Endothelial cell of umbilical vein (primary cell): Measurements from ENCODE around the gene OSBPL9.

Experiments
- CTCF ChIP-seq, 2 donors: IDR thresholded peaks; 1 replicate in 1 of 2; 2 replicates in 1 of 2; pipeline ENCODE4 v1.5.1; 2011; ENCODE audit warnings: low read length in 2 of 2, mild to moderate bottlenecking in 2 of 2, moderate library complexity in 2 of 2, control low read depth in 1 of 2, inconsistent platforms in 1 of 2, low read depth in 1 of 2; ENCODE audit not compliant: insufficient read depth in 1 of 2; ENCODE audit errors: extremely low read depth in 1 of 2
- EZH2 ChIP-seq: IDR thresholded peaks from 2 replicates; pipeline ENCODE4 v1.6.1; 2012; ENCODE audit warnings: borderline replicate concordance, low read depth, mild to moderate bottlenecking, moderate library complexity, low read length, inconsistent platforms; ENCODE audit not compliant: severe bottlenecking
- FOS ChIP-seq: IDR thresholded peaks from 2 replicates; pipeline ENCODE4 v1.6.1; 2011; ENCODE audit warnings: mild to moderate bottlenecking, low read length, moderate library complexity, borderline replicate concordance; ENCODE audit not compliant: insufficient read depth
- MAX ChIP-seq: IDR thresholded peaks from 2 replicates; pipeline ENCODE4 v1.6.1; 2011; ENCODE audit not compliant: insufficient read depth, insufficient read length
- MYC ChIP-seq: IDR thresholded peaks from one replicate; pipeline ENCODE4 v1.6.1; 2011; ENCODE audit warnings: mild to moderate bottlenecking, low read depth, low read length
- POLR2A ChIP-seq: IDR thresholded peaks from 2 replicates; pipeline ENCODE4 v1.6.1; 2012; ENCODE audit warnings: low read depth, mild to moderate bottlenecking, control low read depth, low read length
- POLR2AphosphoS5 ChIP-seq: IDR thresholded peaks from 2 replicates; pipeline ENCODE4 v1.6.1; 2012; ENCODE audit warnings: low read depth, mild to moderate bottlenecking, control low read depth, low read length, moderate library complexity; ENCODE audit not compliant: insufficient read depth

GRCh38 chr1:51699391-51699790 is 82.5 kb downstream of the OSBPL9 start:
- TF ChIP-seq EZH2 (no peak), CTCF (IDR thresholded peaks at IDR 0.05; ENCODE audit: extremely low read depth in 1 of 2, insufficient read depth in 1 of 2, low read depth in 1 of 2, low read length in 2 of 2) (no peak), POLR2AphosphoS5 (no peak), POLR2A (no peak), MAX (no peak), FOS (no peak), MYC (no peak)
